Activated T-cell treated with anti-CD3 and anti-CD28 coated beads for 4 hours (primary cell): ENCODE measurements around the gene AIP.
A peak's percentile ranks its signal among the peaks of the same experiment; 100 is the strongest.

Experiments
- DNase-seq: peaks from one replicate; pipeline ENCODE4 v3.0.0-alpha.2; 2020

AIP gene

GRCh38 chr11:67494371-67495233, 11.8 kb downstream of the AIP start:
- no peak for DNase-seq

GRCh38 chr11:67495234-67496005, 12.6 kb downstream of the AIP start:
- DNase-seq = no peak

GRCh38 chr11:67496113-67496512, 13.3 kb downstream of the AIP start:
- DNase-seq = no peak

GRCh38 chr11:67497656-67498291, 14.9 kb downstream of the AIP start:
- no peak for DNase-seq

- DNase-seq = no peak
Observed at GRCh38 chr11:67498544-67498972, 15.7 kb downstream of the AIP start.

- no peak for DNase-seq
Observed at GRCh38 chr11:67499808-67500483, 17.1 kb downstream of the AIP start.

- DNase-seq = no peak
Observed at GRCh38 chr11:67500484-67500821, 17.6 kb downstream of the AIP start.

GRCh38 chr11:67500831-67501715, 18.2 kb downstream of the AIP start:
- no peak for DNase-seq

- DNase-seq = no peak
Observed at GRCh38 chr11:67501854-67502253, 19.0 kb downstream of the AIP start.

GRCh38 chr11:67502328-67502979, 19.6 kb downstream of the AIP start:
- DNase-seq = no peak

- DNase-seq = no peak
Observed at GRCh38 chr11:67503119-67504004, 20.5 kb downstream of the AIP start.

- DNase-seq = no peak
Observed at GRCh38 chr11:67504005-67504949, 21.5 kb downstream of the AIP start.

GRCh38 chr11:67504950-67505581, 22.2 kb downstream of the AIP start, which contains the start of gene PITPNM1:
Gene PITPNM1 (minus strand): TSS chr11:67505363. CDS start chr11:67504180, 1,183 bp downstream.
- peak; percentile 59 for DNase-seq

GRCh38 chr11:67505605-67506396, 23.0 kb downstream of the AIP start:
- DNase-seq = peak; percentile 82

GRCh38 chr11:67506426-67507051, 23.7 kb downstream of the AIP start:
- no peak for DNase-seq

GRCh38 chr11:67507242-67507863, 24.5 kb downstream of the AIP start:
- no peak for DNase-seq
